ENCODE results near the gene COA7. TPM values are rescaled to one million over a fixed set of nuclear protein-coding genes. Genes with fewer than 3 reads are reported as not detected.

The COA7 gene
- total RNA-seq, 1 donor from 2014 or later, result 39.9 TPM

GRCh38 chr1:52660807-52661206 lies 37.3 kb downstream of the COA7 start:
- no peak overlapping the region for H3K4me3 Mint-ChIP-seq
- no peaks in the 10 kb centered on the region for H3K9me3 Mint-ChIP-seq
- no peak for DNase-seq (ENCODE audit: low spot score)
- no peaks in the 10 kb centered on the region for H3K27me3 Mint-ChIP-seq (ENCODE audit: insufficient read depth)
- no peak overlapping the region for H3K27ac Mint-ChIP-seq
- intact Hi-C loops (cut with micrococcal nuclease), result no loop called here
- H3K36me3 Mint-ChIP-seq (ENCODE audit: low read depth), result peaks cover 10% of the 10 kb centered on the region
- peaks cover 28% of the 10 kb centered on the region for H3K4me1 Mint-ChIP-seq (ENCODE audit: low read depth)

- Mint-ChIP-seq H3K9me3 (no peaks in the 10 kb centered on the region), H3K27me3 (ENCODE audit: insufficient read depth) (no peaks in the 10 kb centered on the region), H3K4me3 (peak overlapping the region; percentile 29), H3K36me3 (ENCODE audit: low read depth) (peaks cover 14% of the 10 kb centered on the region), H3K4me1 (ENCODE audit: low read depth) (peaks cover 31% of the 10 kb centered on the region), H3K27ac (peak overlapping the region; percentile 90)
- intact Hi-C loops (cut with micrococcal nuclease), result loop anchor here (1.0 to 2.0 kb wide), 5 partner anchors 23 to 108 kb away; partner anchors contain the start of genes GPX7 and SHISAL2A
- no peak for DNase-seq (ENCODE audit: low spot score)
Measured at GRCh38 chr1:52659851-52660596, 38.1 kb downstream of the COA7 start.

DNA sequence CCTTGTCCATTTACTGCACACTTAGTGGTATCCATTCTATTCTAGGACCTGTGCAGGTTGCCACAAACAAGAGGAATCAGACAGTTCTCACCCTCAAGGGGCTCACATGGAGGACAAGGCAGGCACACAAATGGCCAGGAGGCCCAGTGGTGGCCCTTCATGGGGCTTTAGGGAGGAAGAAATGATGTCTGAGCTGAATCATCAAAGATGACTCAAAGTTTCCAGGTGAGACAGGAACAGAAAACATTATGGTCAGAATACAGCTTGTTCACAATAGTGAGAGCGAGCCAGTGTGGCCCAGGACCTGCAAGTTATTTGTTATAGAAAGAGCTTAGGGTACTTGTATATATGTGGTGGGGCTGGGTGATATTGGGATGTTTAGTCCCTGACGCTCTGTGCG lies 38.8 kb downstream of the COA7 start:
- intact Hi-C loops (cut with micrococcal nuclease), result loop anchor here (1.0 to 2.0 kb wide), 5 partner anchors 22 to 107 kb away; partner anchors contain the start of genes GPX7 and SHISAL2A
- H3K4me1 Mint-ChIP-seq (ENCODE audit: low read depth), result peaks cover 31% of the 10 kb centered on the region
- no peaks in the 10 kb centered on the region for H3K27me3 Mint-ChIP-seq (ENCODE audit: insufficient read depth)
- no peaks in the 10 kb centered on the region for H3K9me3 Mint-ChIP-seq
- H3K4me3 Mint-ChIP-seq, result peak overlapping the region; percentile 29
- H3K36me3 Mint-ChIP-seq (ENCODE audit: low read depth), result peaks cover 14% of the 10 kb centered on the region
- H3K27ac Mint-ChIP-seq, result peak overlapping the region; percentile 90
- peak; percentile 20 for DNase-seq (ENCODE audit: low spot score)

DNA sequence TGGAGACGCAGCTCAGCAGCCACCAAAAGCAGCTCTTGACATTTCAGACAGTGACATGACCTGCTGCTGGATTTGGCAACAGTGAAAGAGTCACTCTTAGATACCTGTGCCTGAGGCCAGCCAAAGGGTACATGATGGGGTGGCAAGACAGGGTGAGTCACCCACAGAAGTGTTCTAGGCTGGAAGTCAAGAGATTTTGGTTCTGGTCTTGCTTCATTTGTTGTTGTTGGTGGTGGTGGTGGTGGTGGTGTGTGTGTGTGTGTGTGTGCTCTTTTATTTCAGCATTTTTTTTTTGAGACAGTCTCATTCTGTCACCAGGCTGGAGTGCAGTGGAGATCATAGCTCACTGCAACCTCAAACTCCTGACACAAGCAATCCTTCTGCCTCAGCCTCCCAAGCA lies 39.4 kb downstream of the COA7 start:
- Mint-ChIP-seq H3K4me1 (ENCODE audit: low read depth) (peaks cover 31% of the 10 kb centered on the region), H3K4me3 (no peak overlapping the region), H3K27me3 (ENCODE audit: insufficient read depth) (no peaks in the 10 kb centered on the region), H3K36me3 (ENCODE audit: low read depth) (peaks cover 14% of the 10 kb centered on the region), H3K27ac (peak overlapping the region; percentile 90), H3K9me3 (no peaks in the 10 kb centered on the region)
- no peak for DNase-seq (ENCODE audit: low spot score)
- intact Hi-C loops (cut with micrococcal nuclease), result loop anchor here (1.0 to 2.0 kb wide), 5 partner anchors 21 to 106 kb away; partner anchors contain the start of genes GPX7 and SHISAL2A

DNA sequence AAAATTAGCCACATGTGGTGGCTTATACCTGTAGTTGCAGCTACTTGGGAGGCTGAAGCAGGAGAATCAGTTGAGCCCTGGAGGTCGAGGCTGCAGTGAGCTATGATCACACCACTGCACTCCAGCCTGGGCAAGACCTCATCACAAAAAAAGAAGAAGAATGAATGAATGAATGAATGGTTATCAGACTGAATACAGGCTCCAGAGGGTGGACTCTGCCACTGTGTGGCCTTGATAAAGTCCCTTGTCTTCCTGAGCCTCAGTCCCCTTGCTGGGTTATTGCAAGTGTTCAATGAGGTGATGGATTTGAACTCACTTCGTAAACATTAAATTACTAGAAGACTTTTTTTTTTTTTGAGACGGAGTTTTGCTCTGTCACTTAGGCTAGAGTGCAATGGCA lies 40.4 kb downstream of the COA7 start:
- no peaks in the 10 kb centered on the region for H3K9me3 Mint-ChIP-seq
- H3K27ac Mint-ChIP-seq, result no peak overlapping the region
- no peaks in the 10 kb centered on the region for H3K27me3 Mint-ChIP-seq (ENCODE audit: insufficient read depth)
- peaks cover 14% of the 10 kb centered on the region for H3K36me3 Mint-ChIP-seq (ENCODE audit: low read depth)
- DNase-seq (ENCODE audit: low spot score), result no peak
- H3K4me3 Mint-ChIP-seq, result no peak overlapping the region
- H3K4me1 Mint-ChIP-seq (ENCODE audit: low read depth), result peaks cover 31% of the 10 kb centered on the region
- intact Hi-C loops (cut with micrococcal nuclease), result loop anchor here (2.0 kb wide), 1 partner anchor 55 kb away; the partner anchor contains the start of gene GPX7

DNA sequence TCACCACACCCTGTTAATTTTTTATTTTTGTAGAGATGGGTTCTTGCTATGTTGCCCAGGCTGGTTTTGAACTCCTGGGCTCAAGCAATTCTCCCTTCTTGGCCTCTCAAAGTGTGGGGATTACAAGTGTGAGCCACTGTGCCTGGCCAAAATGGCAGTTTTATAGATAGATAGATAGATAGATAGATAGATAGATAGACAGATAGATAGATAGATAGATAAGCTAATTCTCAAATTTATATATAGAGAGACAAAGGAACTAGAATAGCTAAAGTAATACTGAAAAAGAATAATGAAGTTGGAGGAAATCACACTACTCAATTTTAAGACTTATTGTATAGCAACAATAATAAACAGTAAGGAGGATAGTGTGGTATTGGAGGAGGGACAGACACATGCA lies 44.1 kb downstream of the COA7 start:
- H3K27me3 Mint-ChIP-seq (ENCODE audit: insufficient read depth), result no peaks in the 10 kb centered on the region
- H3K4me1 Mint-ChIP-seq (ENCODE audit: low read depth), result peaks cover 14% of the 10 kb centered on the region
- H3K9me3 Mint-ChIP-seq, result no peaks in the 10 kb centered on the region
- intact Hi-C loops (cut with micrococcal nuclease), result no loop called here
- H3K27ac Mint-ChIP-seq, result no peak overlapping the region
- peaks cover 16% of the 10 kb centered on the region for H3K36me3 Mint-ChIP-seq (ENCODE audit: low read depth)
- no peak for DNase-seq (ENCODE audit: low spot score)
- H3K4me3 Mint-ChIP-seq, result no peak overlapping the region

- intact Hi-C loops (cut with micrococcal nuclease), result no loop called here
- Mint-ChIP-seq H3K27ac (no peak overlapping the region), H3K36me3 (ENCODE audit: low read depth) (peaks cover 18% of the 10 kb centered on the region), H3K9me3 (no peaks in the 10 kb centered on the region), H3K27me3 (ENCODE audit: insufficient read depth) (no peaks in the 10 kb centered on the region), H3K4me3 (no peak overlapping the region), H3K4me1 (ENCODE audit: low read depth) (peaks cover 7% of the 10 kb centered on the region)
- no peak for DNase-seq (ENCODE audit: low spot score)
Measured at GRCh38 chr1:52653207-52653849, 44.8 kb downstream of the COA7 start.

DNA sequence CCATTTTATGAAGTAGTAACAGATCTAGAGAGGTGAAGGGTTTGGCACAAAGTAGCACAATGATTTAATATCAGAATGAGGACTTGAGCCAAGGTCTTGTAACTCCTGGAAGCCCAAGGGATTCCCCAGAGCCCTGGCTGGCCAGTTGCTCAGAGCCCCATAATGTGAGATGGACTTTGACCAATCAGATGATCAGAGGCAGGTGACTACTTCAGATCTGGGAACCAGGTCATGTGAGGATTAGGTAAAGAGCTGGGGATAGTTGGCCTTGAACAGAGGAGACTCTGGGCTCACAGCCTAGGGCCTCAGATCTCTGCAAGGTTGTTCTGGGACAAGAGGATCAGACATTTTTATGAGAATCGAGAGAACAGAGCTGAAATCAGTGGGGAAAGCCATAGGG lies 46.2 kb downstream of the COA7 start:
- Mint-ChIP-seq H3K9me3 (no peaks in the 10 kb centered on the region), H3K4me1 (ENCODE audit: low read depth) (peaks cover 7% of the 10 kb centered on the region), H3K27ac (no peak overlapping the region), H3K4me3 (no peak overlapping the region), H3K36me3 (ENCODE audit: low read depth) (peaks cover 15% of the 10 kb centered on the region), H3K27me3 (ENCODE audit: insufficient read depth) (no peaks in the 10 kb centered on the region)
- DNase-seq (ENCODE audit: low spot score), result no peak
- intact Hi-C loops (cut with micrococcal nuclease), result no loop called here

DNA sequence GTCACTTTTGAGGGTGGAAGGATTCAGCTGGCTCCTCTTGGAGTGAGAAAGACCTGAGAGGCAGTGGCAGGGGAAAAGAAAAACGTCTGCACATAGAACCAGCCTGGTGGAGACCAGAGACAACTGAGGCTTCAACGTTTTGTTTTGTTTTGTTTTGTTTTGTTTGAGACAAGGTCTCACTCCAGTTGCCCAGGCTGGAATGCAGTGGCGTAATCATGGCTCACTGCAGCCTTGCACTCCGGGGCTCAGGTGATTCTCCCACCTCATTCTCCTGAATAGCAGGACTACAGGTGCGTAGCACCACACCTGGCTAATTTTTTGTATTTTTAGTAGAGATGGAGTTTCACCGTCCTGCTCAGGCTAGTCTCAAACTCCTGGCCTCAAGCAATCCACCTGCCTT lies 52.9 kb downstream of the COA7 start:
- no peaks in the 10 kb centered on the region for H3K27me3 Mint-ChIP-seq (ENCODE audit: insufficient read depth)
- H3K4me3 Mint-ChIP-seq, result no peak overlapping the region
- intact Hi-C loops (cut with micrococcal nuclease), result no loop called here
- DNase-seq (ENCODE audit: low spot score), result no peak
- H3K27ac Mint-ChIP-seq, result no peak overlapping the region
- H3K9me3 Mint-ChIP-seq, result peaks cover 5% of the 10 kb centered on the region
- H3K36me3 Mint-ChIP-seq (ENCODE audit: low read depth), result peaks cover 22% of the 10 kb centered on the region
- H3K4me1 Mint-ChIP-seq (ENCODE audit: low read depth), result peaks cover 14% of the 10 kb centered on the region

GRCh38 chr1:52641307-52641706 lies 56.8 kb downstream of the COA7 start:
- Mint-ChIP-seq H3K27ac (peak overlapping the region; percentile 32), H3K4me3 (peak overlapping the region; percentile 0), H3K9me3 (peaks cover 5% of the 10 kb centered on the region), H3K27me3 (ENCODE audit: insufficient read depth) (no peaks in the 10 kb centered on the region), H3K36me3 (ENCODE audit: low read depth) (peaks cover 20% of the 10 kb centered on the region), H3K4me1 (ENCODE audit: low read depth) (peaks cover 44% of the 10 kb centered on the region)
- no peak for DNase-seq (ENCODE audit: low spot score)
- intact Hi-C loops (cut with micrococcal nuclease), result no loop called here

DNA sequence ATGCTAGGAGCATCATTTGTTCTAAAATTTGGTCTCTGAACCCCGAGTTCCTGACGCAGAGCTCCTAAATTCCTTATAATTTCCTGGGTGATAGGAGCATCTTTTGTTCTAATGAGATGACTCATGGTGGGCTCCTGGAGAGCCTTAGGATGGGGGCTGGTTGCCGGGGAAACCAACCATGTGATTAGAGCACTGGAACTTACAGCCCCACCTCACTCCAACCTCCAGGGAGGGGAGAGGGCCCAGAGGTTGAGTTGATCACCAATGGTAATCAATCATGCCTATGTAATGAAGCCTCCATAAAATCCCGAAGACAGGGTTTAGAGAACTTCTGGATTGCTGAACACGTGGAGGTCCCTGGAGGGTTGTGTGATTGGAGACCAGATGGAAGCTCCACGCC lies 57.5 kb downstream of the COA7 start:
- no peak overlapping the region for H3K4me3 Mint-ChIP-seq
- DNase-seq (ENCODE audit: low spot score), result no peak
- peaks cover 5% of the 10 kb centered on the region for H3K9me3 Mint-ChIP-seq
- intact Hi-C loops (cut with micrococcal nuclease), result no loop called here
- H3K4me1 Mint-ChIP-seq (ENCODE audit: low read depth), result peaks cover 49% of the 10 kb centered on the region
- H3K36me3 Mint-ChIP-seq (ENCODE audit: low read depth), result peaks cover 20% of the 10 kb centered on the region
- H3K27me3 Mint-ChIP-seq (ENCODE audit: insufficient read depth), result no peaks in the 10 kb centered on the region
- H3K27ac Mint-ChIP-seq, result no peak overlapping the region

- peaks cover 2% of the 10 kb centered on the region for H3K27me3 Mint-ChIP-seq (ENCODE audit: insufficient read depth)
- peaks cover 5% of the 10 kb centered on the region for H3K9me3 Mint-ChIP-seq
- H3K27ac Mint-ChIP-seq, result peak overlapping the region; percentile 99
- intact Hi-C loops (cut with micrococcal nuclease), result loop anchor here (1.0 to 10.0 kb wide), 7 partner anchors 21 to 583 kb away; partner anchors contain the start of genes BTF3L4, ORC1, PRPF38A and TXNDC12
- peaks cover 22% of the 10 kb centered on the region for H3K36me3 Mint-ChIP-seq (ENCODE audit: low read depth)
- H3K4me3 Mint-ChIP-seq, result peak overlapping the region; percentile 77
- no peak for DNase-seq (ENCODE audit: low spot score)
- peaks cover 68% of the 10 kb centered on the region for H3K4me1 Mint-ChIP-seq (ENCODE audit: low read depth)
Measured at GRCh38 chr1:52637946-52638345, 60.2 kb downstream of the COA7 start.

All from activated T-helper 1 cell treated with anti-CD3 and anti-CD28 coated beads, Interleukin-12 subunit alpha, Interleukin-12 subunit beta, Interleukin-2, Interleukin-4 antibody, amounts not matched to agents 30 ng/mL and 10 ng/mL and 1 ng/mL, durations not matched to agents 14 hours and 24 hours and 36 hours (primary cell).